Thyroid gland (tissue), 4 donors: ENCODE results near the gene MRPL12.

Source experiments
- CTCF ChIP-seq, 6 experiments: fragments of 200-600 bp in 3 of 6; fragments of 450-650 bp in 3 of 6; sonication (generic) in 3 of 6; IDR thresholded peaks; one replicate each; pipeline ENCODE4 v1.5.1; 2016 to 2019; ENCODE audit warnings: antibody characterized with exemption in 6 of 6, mild to moderate bottlenecking in 2 of 6, inconsistent platforms in 1 of 6, moderate library complexity in 1 of 6
- POLR2A ChIP-seq, 2 donors: fragments of 450-650 bp; IDR thresholded peaks; one replicate each; pipeline ENCODE4 v1.6.1; 2017; ENCODE audit warnings: antibody characterized with exemption in 2 of 2, mild to moderate bottlenecking in 2 of 2, moderate library complexity in 1 of 2

DNA sequence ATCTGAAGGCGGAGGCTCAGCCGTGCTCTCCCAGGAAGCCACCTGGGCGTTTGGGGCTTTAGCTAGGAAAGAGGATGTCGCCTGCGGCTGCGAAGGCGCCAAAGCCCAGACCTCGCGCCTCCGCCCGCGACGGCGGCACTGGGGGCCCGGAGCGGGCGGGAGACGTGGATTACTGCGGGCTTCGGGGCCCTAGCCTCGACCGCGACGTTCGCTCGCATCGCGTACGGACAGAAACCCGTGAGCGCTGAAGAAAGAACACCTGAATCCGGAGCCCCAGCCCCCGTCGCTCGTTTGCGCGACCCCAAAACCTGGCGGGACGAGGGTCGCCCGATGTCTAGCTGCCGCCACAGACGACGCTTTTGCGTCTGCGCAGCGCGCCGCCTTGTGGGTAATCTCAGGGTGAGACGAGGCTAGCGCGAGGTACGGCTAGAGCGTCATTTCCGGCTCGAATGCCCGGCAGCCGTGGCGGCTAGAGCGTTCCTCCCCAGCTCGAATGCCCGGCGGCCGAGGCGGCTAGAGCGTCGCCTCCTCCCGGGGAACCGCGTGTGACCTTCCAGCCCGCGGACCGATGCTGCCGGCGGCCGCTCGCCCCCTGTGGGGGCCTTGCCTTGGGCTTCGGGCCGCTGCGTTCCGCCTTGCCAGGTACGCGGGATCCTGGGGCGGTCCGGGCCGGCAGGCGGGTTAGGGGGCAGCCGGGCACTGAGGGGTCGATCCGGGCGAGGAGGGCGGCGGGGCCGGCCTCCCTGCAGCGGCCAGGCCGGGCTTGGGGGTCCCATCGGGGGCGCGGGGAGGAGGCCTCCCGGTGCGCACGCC lies at the start of gene MRPL12:
- TF ChIP-seq CTCF (IDR thresholded peaks at IDR 0.05) (peak in 3 of 6 experiments; percentile 28 to 47 (median 37)), POLR2A (IDR thresholded peaks at IDR 0.05) (peak in 1 of 2 donors; percentile 85)
